ENCODE results near the gene MTCH1. TPM values are rescaled to one million over a fixed set of nuclear protein-coding genes. Genes with fewer than 3 reads are reported as not detected.
A peak's percentile ranks its signal among the peaks of the same experiment; 100 is the strongest.

Gene MTCH1
- total RNA-seq, 3 donors from 2014 or later, result 187 to 229 (median 215) TPM

- Histone ChIP-seq H3K27ac (no peak overlapping the region), H3K27me3 (no peaks in the 10 kb centered on the region), H3K4me3 (no peak overlapping the region), H3K9me3 (no peaks in the 10 kb centered on the region), H3K4me1 (no peaks in the 10 kb centered on the region), H3K36me3 (no peaks in the 10 kb centered on the region)
- DNase-seq (ENCODE audit: low spot score in 2 of 2), result no peak
- intact Hi-C loops (cut with DNase I; ENCODE audit: low total_unique reads), result no loop called here
- TF ChIP-seq POLR2A (IDR thresholded peaks at IDR 0.05) (no peak), POLR2AphosphoS5 (IDR thresholded peaks at IDR 0.05) (no peak), CTCF (IDR thresholded peaks at IDR 0.05) (no peak)
These were observed 12.3 kb downstream of the MTCH1 start for GRCh38 chr6:36973647-36974046.

GRCh38 chr6:36973190-36973589, 12.8 kb downstream of the MTCH1 start:
- Histone ChIP-seq H3K27ac (no peak overlapping the region), H3K4me3 (no peak overlapping the region), H3K27me3 (no peaks in the 10 kb centered on the region), H3K36me3 (no peaks in the 10 kb centered on the region), H3K4me1 (no peaks in the 10 kb centered on the region), H3K9me3 (no peaks in the 10 kb centered on the region)
- no peak for DNase-seq (ENCODE audit: low spot score in 2 of 2)
- intact Hi-C loops (cut with DNase I; ENCODE audit: low total_unique reads), result no loop called here
- TF ChIP-seq POLR2A (IDR thresholded peaks at IDR 0.05) (no peak), POLR2AphosphoS5 (IDR thresholded peaks at IDR 0.05) (no peak)

GRCh38 chr6:36971921-36972673, 13.9 kb downstream of the MTCH1 start:
- TF ChIP-seq POLR2A (IDR thresholded peaks at IDR 0.05) (no peak), POLR2AphosphoS5 (IDR thresholded peaks at IDR 0.05) (no peak), CTCF (IDR thresholded peaks at IDR 0.05) (no peak)
- H3K27me3 ChIP-seq, result no peaks in the 10 kb centered on the region
- no peaks in the 10 kb centered on the region for H3K36me3 ChIP-seq
- no peaks in the 10 kb centered on the region for H3K9me3 ChIP-seq
- H3K27ac ChIP-seq, result peak overlapping the region in 1 of 2 donors; percentile 27
- DNase-seq (ENCODE audit: low spot score in 2 of 2), result no peak
- intact Hi-C loops (cut with DNase I; ENCODE audit: low total_unique reads), result no loop called here
- H3K4me1 ChIP-seq, result no peaks in the 10 kb centered on the region
- no peak overlapping the region for H3K4me3 ChIP-seq

GRCh38 chr6:36970892-36971842, 14.8 kb downstream of the MTCH1 start:
- Histone ChIP-seq H3K4me3 (no peak overlapping the region), H3K27me3 (no peaks in the 10 kb centered on the region), H3K4me1 (no peaks in the 10 kb centered on the region), H3K9me3 (no peaks in the 10 kb centered on the region), H3K36me3 (no peaks in the 10 kb centered on the region), H3K27ac (peak overlapping the region in 1 of 2 donors; percentile 27)
- no peak for DNase-seq (ENCODE audit: low spot score in 2 of 2)
- TF ChIP-seq POLR2A (IDR thresholded peaks at IDR 0.05), result no peak
- TF ChIP-seq POLR2AphosphoS5 (IDR thresholded peaks at IDR 0.05), result no peak
- TF ChIP-seq CTCF (IDR thresholded peaks at IDR 0.05), result no peak
- intact Hi-C loops (cut with DNase I; ENCODE audit: low total_unique reads), result no loop called here

- Histone ChIP-seq H3K27ac (peak overlapping the region; percentile 33 to 44), H3K4me1 (no peaks in the 10 kb centered on the region)
- intact Hi-C loops (cut with DNase I; ENCODE audit: low total_unique reads), result no loop called here
These were observed 15.8 kb downstream of the MTCH1 start for GRCh38 chr6:36969988-36970891.

More at GRCh38 chr6:36969988-36970891, 15.8 kb downstream of the MTCH1 start:
- no peaks in the 10 kb centered on the region for H3K9me3 ChIP-seq
- H3K36me3 ChIP-seq, result no peaks in the 10 kb centered on the region
- DNase-seq (ENCODE audit: low spot score in 2 of 2), result no peak
- no peak for TF ChIP-seq POLR2AphosphoS5 (IDR thresholded peaks at IDR 0.05)
- TF ChIP-seq CTCF (IDR thresholded peaks at IDR 0.05), result no peak
- TF ChIP-seq POLR2A (IDR thresholded peaks at IDR 0.05), result no peak
- no peak overlapping the region for H3K4me3 ChIP-seq
- no peaks in the 10 kb centered on the region for H3K27me3 ChIP-seq
